H1 (cell line): ENCODE results near the gene BANF1. TPM values are rescaled to one million over a fixed set of nuclear protein-coding genes. Genes with fewer than 3 reads are reported as not detected.

Source experiments
- CBX8 ChIP-seq: fragments of 300-800, 300-1000 bp; sonication (generic); IDR thresholded peaks from 2 replicates; pipeline ENCODE4 v1.7.1; 2016; ENCODE audit warnings: low read depth, low read length, borderline replicate concordance
- CHD2 ChIP-seq: IDR thresholded peaks from 2 replicates; pipeline ENCODE4 v1.6.1; 2012; ENCODE audit warnings: low read length, improper control_type of control experiment
- CREB1 ChIP-seq: IDR thresholded peaks from 2 replicates; pipeline ENCODE4 v1.6.1; 2012; ENCODE audit warnings: inconsistent platforms
- EZH2 ChIP-seq: fragments of 200-600 bp; sonication (generic); IDR thresholded peaks from 2 replicates; pipeline ENCODE4 v1.7.1; 2012; ENCODE audit warnings: low read depth, mild to moderate bottlenecking, moderate library complexity, low read length, inconsistent platforms; ENCODE audit not compliant: severe bottlenecking
- GTF2F1 ChIP-seq: IDR thresholded peaks from 2 replicates; pipeline ENCODE4 v1.6.1; 2012; ENCODE audit warnings: low read depth, low read length, improper control_type of control experiment, borderline replicate concordance
- HDAC2 ChIP-seq, 2 experiments: fragments of 300-600 bp in 1 of 2; sonication (generic) in 1 of 2; IDR thresholded peaks; 2 replicates each; pipeline ENCODE4 v1.6.1; 2011 to 2012; ENCODE audit warnings: low read depth in 2 of 2, low read length in 2 of 2, mild to moderate bottlenecking in 2 of 2, moderate library complexity in 2 of 2, borderline replicate concordance in 1 of 2, inconsistent platforms in 1 of 2
- POU5F1 ChIP-seq: IDR thresholded peaks from 2 replicates; pipeline ENCODE4 v1.6.1; 2011; ENCODE audit warnings: low read depth, mild to moderate bottlenecking, low read length, moderate library complexity
- RXRA ChIP-seq: IDR thresholded peaks from 2 replicates; pipeline ENCODE4 v1.6.1; 2011; ENCODE audit warnings: low read depth, mild to moderate bottlenecking, low read length, moderate library complexity; ENCODE audit not compliant: insufficient read depth
- SRF ChIP-seq: IDR thresholded peaks from 2 replicates; pipeline ENCODE4 v1.6.1; 2011; ENCODE audit warnings: mild to moderate bottlenecking, low read depth, low read length, moderate library complexity
- TAF1 ChIP-seq: IDR thresholded peaks from 2 replicates; pipeline ENCODE4 v1.6.1; 2011; ENCODE audit warnings: mild to moderate bottlenecking, low read depth, low read length
- polyA plus RNA-seq, 7 experiments: library from polyadenylated mRNA; depleted of rRNA in 3 of 7; stranded (reverse) in 5 of 7; unstranded in 2 of 7; fragments of >200 nt in 5 of 7; fragments of 200-250 nt in 2 of 7; gene quantifications; 1 replicate in 5 of 7; 2 replicates in 1 of 7; 4 replicates in 1 of 7; pipeline versions ENCODE4 v1.2.1 to v1.2.3, GENCODE V29; 2011 to 2013; ENCODE audit warnings: missing spikeins in 2 of 7, mixed read lengths in 2 of 7
- total RNA-seq: library from RNA; stranded (reverse); fragmentation: NEBNext Ultra II Directional; extraction: Animal tissue kit (Norgen Biotek cat#: 25700); gene quantifications from 2 replicates; pipeline ENCODE4 v1.2.1, GENCODE V29; 2021
- TF ChIP-seq, protein P1 (sequence below): fragments of 300-600 bp; sonication (generic); IDR thresholded peaks from 2 replicates; pipeline ENCODE4 v1.7.1; 2012; ENCODE audit warnings: low read length, moderate library complexity, mild to moderate bottlenecking, inconsistent platforms; ENCODE audit not compliant: insufficient replicate concordance
- TF ChIP-seq, protein P2 (sequence below): IDR thresholded peaks from 2 replicates; pipeline ENCODE4 v1.6.1; 2012; ENCODE audit warnings: inconsistent platforms

BANF1 gene
- total and polyA plus RNA-seq, 2 of the 8 experiments (the other 6 are each of a cell fraction or from before 2014, with no cell fraction given), result 330 to 467 TPM

DNA sequence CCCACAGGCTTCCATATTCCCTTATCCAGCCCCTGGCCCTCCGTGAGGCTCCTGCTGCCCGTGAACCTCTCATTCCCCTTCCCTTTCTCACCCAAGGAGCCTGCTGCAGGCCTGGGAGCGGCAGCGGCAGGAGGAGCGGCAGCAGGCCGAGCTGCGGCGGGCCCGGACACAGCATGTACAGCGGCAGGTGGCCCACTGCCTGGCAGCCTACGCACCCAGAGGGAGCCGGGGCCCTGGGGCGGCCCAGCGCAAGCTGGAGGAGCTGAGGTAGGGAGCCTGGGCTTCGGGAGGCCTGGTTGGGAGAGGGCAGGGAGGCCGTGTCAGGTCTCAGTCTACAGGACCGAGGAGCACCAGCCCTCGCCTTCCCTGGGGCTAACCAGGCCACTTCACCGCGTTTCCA lies 48.8 kb upstream of the BANF1 start (continued):
- TF ChIP-seq, protein P1, sequence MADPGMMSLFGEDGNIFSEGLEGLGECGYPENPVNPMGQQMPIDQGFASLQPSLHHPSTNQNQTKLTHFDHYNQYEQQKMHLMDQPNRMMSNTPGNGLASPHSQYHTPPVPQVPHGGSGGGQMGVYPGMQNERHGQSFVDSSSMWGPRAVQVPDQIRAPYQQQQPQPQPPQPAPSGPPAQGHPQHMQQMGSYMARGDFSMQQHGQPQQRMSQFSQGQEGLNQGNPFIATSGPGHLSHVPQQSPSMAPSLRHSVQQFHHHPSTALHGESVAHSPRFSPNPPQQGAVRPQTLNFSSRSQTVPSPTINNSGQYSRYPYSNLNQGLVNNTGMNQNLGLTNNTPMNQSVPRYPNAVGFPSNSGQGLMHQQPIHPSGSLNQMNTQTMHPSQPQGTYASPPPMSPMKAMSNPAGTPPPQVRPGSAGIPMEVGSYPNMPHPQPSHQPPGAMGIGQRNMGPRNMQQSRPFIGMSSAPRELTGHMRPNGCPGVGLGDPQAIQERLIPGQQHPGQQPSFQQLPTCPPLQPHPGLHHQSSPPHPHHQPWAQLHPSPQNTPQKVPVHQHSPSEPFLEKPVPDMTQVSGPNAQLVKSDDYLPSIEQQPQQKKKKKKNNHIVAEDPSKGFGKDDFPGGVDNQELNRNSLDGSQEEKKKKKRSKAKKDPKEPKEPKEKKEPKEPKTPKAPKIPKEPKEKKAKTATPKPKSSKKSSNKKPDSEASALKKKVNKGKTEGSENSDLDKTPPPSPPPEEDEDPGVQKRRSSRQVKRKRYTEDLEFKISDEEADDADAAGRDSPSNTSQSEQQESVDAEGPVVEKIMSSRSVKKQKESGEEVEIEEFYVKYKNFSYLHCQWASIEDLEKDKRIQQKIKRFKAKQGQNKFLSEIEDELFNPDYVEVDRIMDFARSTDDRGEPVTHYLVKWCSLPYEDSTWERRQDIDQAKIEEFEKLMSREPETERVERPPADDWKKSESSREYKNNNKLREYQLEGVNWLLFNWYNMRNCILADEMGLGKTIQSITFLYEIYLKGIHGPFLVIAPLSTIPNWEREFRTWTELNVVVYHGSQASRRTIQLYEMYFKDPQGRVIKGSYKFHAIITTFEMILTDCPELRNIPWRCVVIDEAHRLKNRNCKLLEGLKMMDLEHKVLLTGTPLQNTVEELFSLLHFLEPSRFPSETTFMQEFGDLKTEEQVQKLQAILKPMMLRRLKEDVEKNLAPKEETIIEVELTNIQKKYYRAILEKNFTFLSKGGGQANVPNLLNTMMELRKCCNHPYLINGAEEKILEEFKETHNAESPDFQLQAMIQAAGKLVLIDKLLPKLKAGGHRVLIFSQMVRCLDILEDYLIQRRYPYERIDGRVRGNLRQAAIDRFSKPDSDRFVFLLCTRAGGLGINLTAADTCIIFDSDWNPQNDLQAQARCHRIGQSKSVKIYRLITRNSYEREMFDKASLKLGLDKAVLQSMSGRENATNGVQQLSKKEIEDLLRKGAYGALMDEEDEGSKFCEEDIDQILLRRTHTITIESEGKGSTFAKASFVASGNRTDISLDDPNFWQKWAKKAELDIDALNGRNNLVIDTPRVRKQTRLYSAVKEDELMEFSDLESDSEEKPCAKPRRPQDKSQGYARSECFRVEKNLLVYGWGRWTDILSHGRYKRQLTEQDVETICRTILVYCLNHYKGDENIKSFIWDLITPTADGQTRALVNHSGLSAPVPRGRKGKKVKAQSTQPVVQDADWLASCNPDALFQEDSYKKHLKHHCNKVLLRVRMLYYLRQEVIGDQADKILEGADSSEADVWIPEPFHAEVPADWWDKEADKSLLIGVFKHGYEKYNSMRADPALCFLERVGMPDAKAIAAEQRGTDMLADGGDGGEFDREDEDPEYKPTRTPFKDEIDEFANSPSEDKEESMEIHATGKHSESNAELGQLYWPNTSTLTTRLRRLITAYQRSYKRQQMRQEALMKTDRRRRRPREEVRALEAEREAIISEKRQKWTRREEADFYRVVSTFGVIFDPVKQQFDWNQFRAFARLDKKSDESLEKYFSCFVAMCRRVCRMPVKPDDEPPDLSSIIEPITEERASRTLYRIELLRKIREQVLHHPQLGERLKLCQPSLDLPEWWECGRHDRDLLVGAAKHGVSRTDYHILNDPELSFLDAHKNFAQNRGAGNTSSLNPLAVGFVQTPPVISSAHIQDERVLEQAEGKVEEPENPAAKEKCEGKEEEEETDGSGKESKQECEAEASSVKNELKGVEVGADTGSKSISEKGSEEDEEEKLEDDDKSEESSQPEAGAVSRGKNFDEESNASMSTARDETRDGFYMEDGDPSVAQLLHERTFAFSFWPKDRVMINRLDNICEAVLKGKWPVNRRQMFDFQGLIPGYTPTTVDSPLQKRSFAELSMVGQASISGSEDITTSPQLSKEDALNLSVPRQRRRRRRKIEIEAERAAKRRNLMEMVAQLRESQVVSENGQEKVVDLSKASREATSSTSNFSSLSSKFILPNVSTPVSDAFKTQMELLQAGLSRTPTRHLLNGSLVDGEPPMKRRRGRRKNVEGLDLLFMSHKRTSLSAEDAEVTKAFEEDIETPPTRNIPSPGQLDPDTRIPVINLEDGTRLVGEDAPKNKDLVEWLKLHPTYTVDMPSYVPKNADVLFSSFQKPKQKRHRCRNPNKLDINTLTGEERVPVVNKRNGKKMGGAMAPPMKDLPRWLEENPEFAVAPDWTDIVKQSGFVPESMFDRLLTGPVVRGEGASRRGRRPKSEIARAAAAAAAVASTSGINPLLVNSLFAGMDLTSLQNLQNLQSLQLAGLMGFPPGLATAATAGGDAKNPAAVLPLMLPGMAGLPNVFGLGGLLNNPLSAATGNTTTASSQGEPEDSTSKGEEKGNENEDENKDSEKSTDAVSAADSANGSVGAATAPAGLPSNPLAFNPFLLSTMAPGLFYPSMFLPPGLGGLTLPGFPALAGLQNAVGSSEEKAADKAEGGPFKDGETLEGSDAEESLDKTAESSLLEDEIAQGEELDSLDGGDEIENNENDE, result no peak
- TF ChIP-seq RXRA, result no peak
- TF ChIP-seq HDAC2 (IDR thresholded peaks at IDR 0.05; ENCODE audit: borderline replicate concordance in 1 of 2, low read depth in 2 of 2, low read length in 2 of 2), result no peak
- TF ChIP-seq, protein P2, sequence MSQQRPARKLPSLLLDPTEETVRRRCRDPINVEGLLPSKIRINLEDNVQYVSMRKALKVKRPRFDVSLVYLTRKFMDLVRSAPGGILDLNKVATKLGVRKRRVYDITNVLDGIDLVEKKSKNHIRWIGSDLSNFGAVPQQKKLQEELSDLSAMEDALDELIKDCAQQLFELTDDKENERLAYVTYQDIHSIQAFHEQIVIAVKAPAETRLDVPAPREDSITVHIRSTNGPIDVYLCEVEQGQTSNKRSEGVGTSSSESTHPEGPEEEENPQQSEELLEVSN, result no peak
- no peak for TF ChIP-seq CBX8
- no peak for TF ChIP-seq SRF
- TF ChIP-seq CREB1, result no peak
- no peak for TF ChIP-seq CHD2
- no peak for TF ChIP-seq POU5F1
- no peak for TF ChIP-seq GTF2F1
- TF ChIP-seq EZH2, result no peak
- TF ChIP-seq TAF1, result no peak
